ENCODE measurements around the gene INF2. TPM values are rescaled to one million over a fixed set of nuclear protein-coding genes. Genes with fewer than 3 reads are reported as not detected.

Gene INF2
- total and polyA plus RNA-seq, 9 of the 15 experiments (the other 6 are each of a cell fraction or from before 2014, with no cell fraction given), result 0.56 to 31.3 (median 7.8) TPM

- TF ChIP-seq ZNF318 (IDR thresholded peaks at IDR 0.05; ENCODE audit: borderline replicate concordance in 1 of 2, low read depth in 1 of 2) (no peak), HDAC8 (tag; IDR thresholded peaks at IDR 0.05) (no peak), SP1 (CRISPR knock-in tag; IDR thresholded peaks at IDR 0.05) (peak; percentile 69), NR3C1 (CRISPR knock-in tag; IDR thresholded peaks at IDR 0.05) (no peak), MAFF (IDR thresholded peaks at IDR 0.05; ENCODE audit: low read length) (no peak), MEF2D (tag; conservative IDR thresholded peaks at IDR 0.05; ENCODE audit: low read depth) (no peak), ZNF830 (CRISPR knock-in tag; IDR thresholded peaks at IDR 0.05) (no peak), RFX7 (CRISPR knock-in tag; IDR thresholded peaks at IDR 0.05) (no peak), ZNF76 (CRISPR knock-in tag; IDR thresholded peaks at IDR 0.05; ENCODE audit: borderline replicate concordance) (no peak), PRPF4 (IDR thresholded peaks at IDR 0.05; ENCODE audit: insufficient read depth, low read depth, low read length, poor library complexity, severe bottlenecking) (no peak), AFF1 (IDR thresholded peaks at IDR 0.05; ENCODE audit: low read depth in 1 of 2, partially characterized antibody in 2 of 2) (no peak), MECOM (CRISPR knock-in tag; IDR thresholded peaks at IDR 0.05) (no peak), GATAD2A (IDR thresholded peaks at IDR 0.05) (0 out of 2 replicates have a peak, but pooled peaks have one; percentile 44)
Measured at GRCh38 chr14:104729835-104730181, 40.4 kb downstream of the INF2 start (continued).

Data from K562 (cell line).